Renal cortex interstitium (tissue), 11 donors: Measurements from ENCODE around the gene OLFM1. TPM values are rescaled to one million over a fixed set of nuclear protein-coding genes. Genes with fewer than 3 reads are reported as not detected.

Source experiments
- DNase-seq, 11 donors: peaks; one replicate each; pipeline ENCODE4 v3.0.0-alpha.2; 2013; ENCODE audit warnings: low read depth in 9 of 11, low spot score in 4 of 11; ENCODE audit errors: extremely low read depth in 1 of 11
- polyA plus RNA-seq, 3 donors: library from polyadenylated mRNA; unstranded; fragments of 120-200 nt; gene quantifications; one replicate each; pipeline ENCODE4 v1.2.1, GENCODE V29; 2013; ENCODE audit not compliant: insufficient read length in 3 of 3

Gene OLFM1
- polyA plus RNA-seq, 3 donors, result 2.5 to 5.8 (median 4.4) TPM

- no peak for DNase-seq
Measured at GRCh38 chr9:135073741-135074305, 13.6 kb upstream of the OLFM1 start.

- no peak for DNase-seq
Measured at GRCh38 chr9:135074354-135075233, 12.9 kb upstream of the OLFM1 start.

GRCh38 chr9:135075234-135076142 is 12.0 kb upstream of the OLFM1 start:
- DNase-seq, result peak in 1 of 11 donors; percentile 25

- no peak for DNase-seq
Measured at GRCh38 chr9:135076143-135076875, 11.2 kb upstream of the OLFM1 start.

- no peak for DNase-seq
Measured at GRCh38 chr9:135076876-135077430, 10.5 kb upstream of the OLFM1 start.

- peak in 4 of 11 donors; percentile 41 to 51 (median 46) for DNase-seq
Measured at GRCh38 chr9:135077497-135078200, 9.8 kb upstream of the OLFM1 start.

- DNase-seq, result no peak
Measured at GRCh38 chr9:135078361-135078821, 9.1 kb upstream of the OLFM1 start.

- no peak for DNase-seq
Measured at GRCh38 chr9:135079018-135079417, 8.4 kb upstream of the OLFM1 start.

- DNase-seq, result no peak
Measured at GRCh38 chr9:135079676-135080075, 7.8 kb upstream of the OLFM1 start.

- no peak for DNase-seq
Measured at GRCh38 chr9:135080286-135081263, 6.9 kb upstream of the OLFM1 start.

- DNase-seq, result no peak
Measured at GRCh38 chr9:135081264-135081660, 6.2 kb upstream of the OLFM1 start.

- DNase-seq, result no peak
Measured at GRCh38 chr9:135081731-135082130, 5.7 kb upstream of the OLFM1 start.

GRCh38 chr9:135082536-135082935 is 4.9 kb upstream of the OLFM1 start:
- DNase-seq, result no peak

- no peak for DNase-seq
Measured at GRCh38 chr9:135083241-135083810, 4.1 kb upstream of the OLFM1 start.

GRCh38 chr9:135083831-135084230 is 3.6 kb upstream of the OLFM1 start:
- DNase-seq, result no peak

- DNase-seq, result no peak
Measured at GRCh38 chr9:135084262-135084661, 3.2 kb upstream of the OLFM1 start.
